GM12878 (cell line): ENCODE data around the gene ZBTB22. TPM values are rescaled to one million over a fixed set of nuclear protein-coding genes. Genes with fewer than 3 reads are reported as not detected.
A peak's percentile ranks its signal among the peaks of the same experiment; 100 is the strongest.

Experiments used
- JUNB ChIP-seq: IDR thresholded peaks from 2 replicates; pipeline ENCODE4 v1.6.1; 2016; ENCODE audit warnings: antibody characterized with exemption, mild to moderate bottlenecking
- NBN ChIP-seq: fragments of 450-650 bp; IDR thresholded peaks from 2 replicates; pipeline ENCODE4 v1.6.1; 2016
- SMAD5 ChIP-seq: IDR thresholded peaks from 2 replicates; pipeline ENCODE4 v1.6.1; 2016; ENCODE audit warnings: antibody characterized with exemption, low read depth
- SP1 ChIP-seq: IDR thresholded peaks from one replicate; pipeline ENCODE4 v1.6.1; 2011; ENCODE audit warnings: low read depth, low read length
- SUPT20H ChIP-seq: IDR thresholded peaks from 2 replicates; pipeline ENCODE4 v1.6.1; 2011; ENCODE audit warnings: low read depth, mild to moderate bottlenecking, low read length, moderate library complexity, borderline replicate concordance; ENCODE audit not compliant: control insufficient read depth
- YBX1 ChIP-seq: fragments of 450-650 bp; IDR thresholded peaks from 2 replicates; pipeline ENCODE4 v1.6.1; 2016; ENCODE audit warnings: antibody characterized with exemption
- ZNF622 ChIP-seq: fragments of 450-650 bp; IDR thresholded peaks from 2 replicates; pipeline ENCODE4 v1.6.1; 2017; ENCODE audit warnings: mild to moderate bottlenecking, inconsistent platforms
- polyA plus RNA-seq, 11 experiments: library from polyadenylated mRNA; depleted of rRNA in 4 of 11; unstranded in 6 of 11; stranded (reverse) in 5 of 11; fragments of >200 nt; fragmentation: Nextera tagmentation in 4 of 11; fragmentation: Illumina TruSeq in 1 of 11; extraction: Ambion mirVana in 4 of 11; extraction: Trizol in 1 of 11; gene quantifications; 1 replicate in 1 of 11; 2 replicates in 10 of 11; pipeline versions ENCODE4 v1.2.1 to v1.2.3, GENCODE V29; 2011 to 2016; ENCODE audit warnings: inconsistent platforms in 2 of 11, missing spikeins in 2 of 11, low read depth in 1 of 11
- total RNA-seq, 4 experiments: library from RNA; depleted of rRNA in 3 of 4; stranded (reverse); fragments of >200 nt in 3 of 4; fragmentation: Illumina TruSeq in 1 of 4; extraction: Trizol in 1 of 4; gene quantifications; 2 replicates each; pipeline versions ENCODE4 v1.2.1 to v1.2.3, GENCODE V29; 2013 to 2021
- TF ChIP-seq, protein P1 (sequence below): IDR thresholded peaks from 2 replicates; pipeline ENCODE4 v1.6.1; 2011; ENCODE audit warnings: mild to moderate bottlenecking, low read depth, low read length, moderate library complexity; ENCODE audit not compliant: insufficient replicate concordance
- TF ChIP-seq, protein P2 (sequence below): fragments of 450-650 bp; IDR thresholded peaks from 2 replicates; pipeline ENCODE4 v1.6.1; 2017; ENCODE audit warnings: mild to moderate bottlenecking, moderate library complexity
- TF ChIP-seq, protein P3 (sequence below): fragments of 150-350 bp; IDR thresholded peaks from 2 replicates; pipeline ENCODE4 v1.6.1; 2016; ENCODE audit warnings: low read depth, low read length

The ZBTB22 gene
- total and polyA plus RNA-seq, 10 of the 15 experiments (the other 5 are each of a cell fraction or from before 2014, with no cell fraction given): 0.11 to 9.9 (median 4.8) TPM

DNA sequence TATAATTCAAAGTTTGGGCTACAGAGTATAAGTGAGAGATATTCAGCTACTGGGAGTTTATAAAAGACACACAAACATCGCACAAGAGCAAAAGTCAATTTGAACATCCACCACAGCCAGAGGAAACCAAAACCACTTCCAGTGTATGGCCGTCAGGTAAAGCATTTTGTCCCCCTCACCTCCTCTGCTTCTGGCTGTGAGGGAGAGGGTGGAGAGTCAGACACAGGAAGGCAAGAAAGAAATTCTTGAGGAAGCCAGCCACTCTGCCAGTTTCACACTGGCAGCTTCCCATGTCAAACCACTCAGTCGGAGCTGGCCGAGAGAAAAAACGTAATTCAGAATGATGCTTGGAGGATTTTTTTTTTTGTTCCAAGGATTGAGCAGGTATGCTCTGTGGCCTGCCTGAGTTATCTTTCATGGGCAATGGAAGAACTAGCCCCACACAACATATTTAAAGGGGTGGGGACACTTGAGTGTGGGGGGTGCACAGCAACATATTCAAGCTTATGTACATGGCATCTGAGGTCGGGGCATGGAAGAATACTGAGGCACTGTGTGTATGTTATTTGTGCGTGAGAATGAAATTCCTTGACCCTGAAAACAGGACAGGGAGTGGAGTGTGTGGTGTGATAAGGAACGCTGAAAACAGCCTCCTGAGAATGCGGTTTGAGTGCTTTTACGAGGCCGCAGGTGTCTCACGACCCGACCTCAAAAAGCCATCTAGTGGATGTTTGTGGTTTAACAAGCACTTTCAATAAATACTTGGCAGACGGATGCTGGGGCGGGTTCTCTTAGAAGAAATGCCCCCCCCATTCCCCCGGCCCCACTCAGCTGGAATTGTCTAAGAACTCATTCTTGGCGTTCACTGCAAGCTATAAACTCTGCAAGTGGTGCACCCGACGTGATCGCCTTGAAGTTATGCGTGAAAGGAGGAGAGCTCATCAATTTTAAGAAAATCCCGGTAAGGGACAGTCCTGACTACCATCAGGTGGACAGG, 27.5 kb upstream of the ZBTB22 start (continued):
- TF ChIP-seq, protein P1, sequence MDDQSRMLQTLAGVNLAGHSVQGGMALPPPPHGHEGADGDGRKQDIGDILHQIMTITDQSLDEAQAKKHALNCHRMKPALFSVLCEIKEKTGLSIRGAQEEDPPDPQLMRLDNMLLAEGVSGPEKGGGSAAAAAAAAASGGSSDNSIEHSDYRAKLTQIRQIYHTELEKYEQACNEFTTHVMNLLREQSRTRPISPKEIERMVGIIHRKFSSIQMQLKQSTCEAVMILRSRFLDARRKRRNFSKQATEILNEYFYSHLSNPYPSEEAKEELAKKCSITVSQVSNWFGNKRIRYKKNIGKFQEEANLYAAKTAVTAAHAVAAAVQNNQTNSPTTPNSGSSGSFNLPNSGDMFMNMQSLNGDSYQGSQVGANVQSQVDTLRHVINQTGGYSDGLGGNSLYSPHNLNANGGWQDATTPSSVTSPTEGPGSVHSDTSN: no peak
- TF ChIP-seq SUPT20H: no peak
- TF ChIP-seq JUNB: no peak
- TF ChIP-seq, protein P2, sequence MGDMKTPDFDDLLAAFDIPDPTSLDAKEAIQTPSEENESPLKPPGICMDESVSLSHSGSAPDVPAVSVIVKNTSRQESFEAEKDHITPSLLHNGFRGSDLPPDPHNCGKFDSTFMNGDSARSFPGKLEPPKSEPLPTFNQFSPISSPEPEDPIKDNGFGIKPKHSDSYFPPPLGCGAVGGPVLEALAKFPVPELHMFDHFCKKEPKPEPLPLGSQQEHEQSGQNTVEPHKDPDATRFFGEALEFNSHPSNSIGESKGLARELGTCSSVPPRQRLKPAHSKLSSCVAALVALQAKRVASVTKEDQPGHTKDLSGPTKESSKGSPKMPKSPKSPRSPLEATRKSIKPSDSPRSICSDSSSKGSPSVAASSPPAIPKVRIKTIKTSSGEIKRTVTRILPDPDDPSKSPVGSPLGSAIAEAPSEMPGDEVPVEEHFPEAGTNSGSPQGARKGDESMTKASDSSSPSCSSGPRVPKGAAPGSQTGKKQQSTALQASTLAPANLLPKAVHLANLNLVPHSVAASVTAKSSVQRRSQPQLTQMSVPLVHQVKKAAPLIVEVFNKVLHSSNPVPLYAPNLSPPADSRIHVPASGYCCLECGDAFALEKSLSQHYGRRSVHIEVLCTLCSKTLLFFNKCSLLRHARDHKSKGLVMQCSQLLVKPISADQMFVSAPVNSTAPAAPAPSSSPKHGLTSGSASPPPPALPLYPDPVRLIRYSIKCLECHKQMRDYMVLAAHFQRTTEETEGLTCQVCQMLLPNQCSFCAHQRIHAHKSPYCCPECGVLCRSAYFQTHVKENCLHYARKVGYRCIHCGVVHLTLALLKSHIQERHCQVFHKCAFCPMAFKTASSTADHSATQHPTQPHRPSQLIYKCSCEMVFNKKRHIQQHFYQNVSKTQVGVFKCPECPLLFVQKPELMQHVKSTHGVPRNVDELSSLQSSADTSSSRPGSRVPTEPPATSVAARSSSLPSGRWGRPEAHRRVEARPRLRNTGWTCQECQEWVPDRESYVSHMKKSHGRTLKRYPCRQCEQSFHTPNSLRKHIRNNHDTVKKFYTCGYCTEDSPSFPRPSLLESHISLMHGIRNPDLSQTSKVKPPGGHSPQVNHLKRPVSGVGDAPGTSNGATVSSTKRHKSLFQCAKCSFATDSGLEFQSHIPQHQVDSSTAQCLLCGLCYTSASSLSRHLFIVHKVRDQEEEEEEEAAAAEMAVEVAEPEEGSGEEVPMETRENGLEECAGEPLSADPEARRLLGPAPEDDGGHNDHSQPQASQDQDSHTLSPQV: no peak
- TF ChIP-seq SP1: no peak
- no peak for TF ChIP-seq SMAD5
- peak; percentile 57; the same call in 1 of the 2 replicates for TF ChIP-seq NBN
- TF ChIP-seq YBX1: no peak
- TF ChIP-seq ZNF622: no peak
- TF ChIP-seq, protein P3, sequence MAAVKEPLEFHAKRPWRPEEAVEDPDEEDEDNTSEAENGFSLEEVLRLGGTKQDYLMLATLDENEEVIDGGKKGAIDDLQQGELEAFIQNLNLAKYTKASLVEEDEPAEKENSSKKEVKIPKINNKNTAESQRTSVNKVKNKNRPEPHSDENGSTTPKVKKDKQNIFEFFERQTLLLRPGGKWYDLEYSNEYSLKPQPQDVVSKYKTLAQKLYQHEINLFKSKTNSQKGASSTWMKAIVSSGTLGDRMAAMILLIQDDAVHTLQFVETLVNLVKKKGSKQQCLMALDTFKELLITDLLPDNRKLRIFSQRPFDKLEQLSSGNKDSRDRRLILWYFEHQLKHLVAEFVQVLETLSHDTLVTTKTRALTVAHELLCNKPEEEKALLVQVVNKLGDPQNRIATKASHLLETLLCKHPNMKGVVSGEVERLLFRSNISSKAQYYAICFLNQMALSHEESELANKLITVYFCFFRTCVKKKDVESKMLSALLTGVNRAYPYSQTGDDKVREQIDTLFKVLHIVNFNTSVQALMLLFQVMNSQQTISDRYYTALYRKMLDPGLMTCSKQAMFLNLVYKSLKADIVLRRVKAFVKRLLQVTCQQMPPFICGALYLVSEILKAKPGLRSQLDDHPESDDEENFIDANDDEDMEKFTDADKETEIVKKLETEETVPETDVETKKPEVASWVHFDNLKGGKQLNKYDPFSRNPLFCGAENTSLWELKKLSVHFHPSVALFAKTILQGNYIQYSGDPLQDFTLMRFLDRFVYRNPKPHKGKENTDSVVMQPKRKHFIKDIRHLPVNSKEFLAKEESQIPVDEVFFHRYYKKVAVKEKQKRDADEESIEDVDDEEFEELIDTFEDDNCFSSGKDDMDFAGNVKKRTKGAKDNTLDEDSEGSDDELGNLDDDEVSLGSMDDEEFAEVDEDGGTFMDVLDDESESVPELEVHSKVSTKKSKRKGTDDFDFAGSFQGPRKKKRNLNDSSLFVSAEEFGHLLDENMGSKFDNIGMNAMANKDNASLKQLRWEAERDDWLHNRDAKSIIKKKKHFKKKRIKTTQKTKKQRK: no peak
